Skin of body (tissue), 3 donors: ENCODE results near the gene PRAC2. TPM values are rescaled to one million over a fixed set of nuclear protein-coding genes. Genes with fewer than 3 reads are reported as not detected.

Experiments used
- DNase-seq: peaks from one replicate; lab custom pipeline; 2025; lab: John Stamatoyannopoulos, UW
- small RNA-seq: library from RNA; depleted of rRNA; stranded (forward); fragments of <200 nt; gene quantifications from one replicate; pipeline ENCODE3, GENCODE V24; 2014; ENCODE audit warnings: low replicate concordance
- total RNA-seq: library from RNA; depleted of rRNA; stranded (reverse); fragments of >200 nt; gene quantifications from one replicate; pipeline ENCODE4 v1.2.3, GENCODE V29; 2014

The PRAC2 gene
- total RNA-seq, 1 donor from 2014 or later: not detected

- no peak for DNase-seq
These were observed 31.0 kb downstream of the PRAC2 start for GRCh38 chr17:48753794-48754499.

GRCh38 chr17:48754500-48755261 lies 31.7 kb downstream of the PRAC2 start:
- no peak for DNase-seq

GRCh38 chr17:48755356-48755755 lies 32.4 kb downstream of the PRAC2 start:
- DNase-seq: no peak

- DNase-seq: no peak
These were observed 33.9 kb downstream of the PRAC2 start for GRCh38 chr17:48756830-48757251.

GRCh38 chr17:48757524-48757961 lies 34.6 kb downstream of the PRAC2 start:
- no peak for DNase-seq

GRCh38 chr17:48759288-48759687 lies 36.3 kb downstream of the PRAC2 start:
- DNase-seq: no peak

GRCh38 chr17:48760411-48760810 lies 37.4 kb downstream of the PRAC2 start:
- no peak for DNase-seq

GRCh38 chr17:48761114-48761513 lies 38.1 kb downstream of the PRAC2 start:
- DNase-seq: no peak

GRCh38 chr17:48767263-48767774 lies 44.3 kb downstream of the PRAC2 start:
- no peak for DNase-seq

- no peak for DNase-seq
These were observed 46.2 kb downstream of the PRAC2 start for GRCh38 chr17:48769009-48769675.

- DNase-seq: no peak
These were observed 48.0 kb downstream of the PRAC2 start for GRCh38 chr17:48770954-48771353.

- DNase-seq: no peak
These were observed 50.3 kb downstream of the PRAC2 start for GRCh38 chr17:48773245-48773644.

Small RNAs within 50 kb of the gene (small RNA-seq; reads per million reads assigned to genes)
- not detected for gene AC091179.2
- not detected for gene COX6B1P2
- not detected for gene MIR3185
- gene RF02132: not detected
- not detected for gene RF02133
- gene RN7SL125P: not detected

Other genes starting within 250 kb of the PRAC2 start
- not detected for gene HOXB1, start 192.2 kb upstream of the PRAC2 start, total RNA-seq
- gene HOXB2, start 178.1 kb upstream of the PRAC2 start, total RNA-seq: 4.9 TPM
- 2.6 TPM for gene HOXB4, start 144.8 kb upstream of the PRAC2 start, total RNA-seq
- gene HOXB3, start 132.9 kb upstream of the PRAC2 start, total RNA-seq: 8.4 TPM
- gene HOXB5, start 129.4 kb upstream of the PRAC2 start, total RNA-seq: 0.59 TPM
- gene HOXB6, start 118.2 kb upstream of the PRAC2 start, total RNA-seq: 2.9 TPM
- gene HOXB7, start 112.2 kb upstream of the PRAC2 start, total RNA-seq: 2.7 TPM
- gene HOXB8, start 107.9 kb upstream of the PRAC2 start, total RNA-seq: 1.6 TPM
- gene HOXB9, start 96.8 kb upstream of the PRAC2 start, total RNA-seq: 0.10 TPM
- not detected for gene PRAC1, start 667 bp upstream of the PRAC2 start, total RNA-seq
- not detected for gene HOXB13, start 5.6 kb downstream of the PRAC2 start, total RNA-seq
- gene TTLL6, start 94.0 kb downstream of the PRAC2 start, total RNA-seq: not detected
- 44.8 TPM for gene CALCOCO2, start 107.8 kb downstream of the PRAC2 start, total RNA-seq
- 38.2 TPM for gene ATP5MC1, start 169.6 kb downstream of the PRAC2 start, total RNA-seq
- gene UBE2Z, start 185.2 kb downstream of the PRAC2 start, total RNA-seq: 37.9 TPM
- 40.8 TPM for gene SNF8, start 221.7 kb downstream of the PRAC2 start, total RNA-seq
- not detected for gene GIP, start 245.4 kb downstream of the PRAC2 start, total RNA-seq